Measurements from ENCODE around the gene LTBR. TPM values are rescaled to one million over a fixed set of nuclear protein-coding genes. Genes with fewer than 3 reads are reported as not detected.

LTBR gene
- total and polyA plus RNA-seq, 2 donors (not counting 1 experiment from before 2014, with no cell fraction given): 1.1 TPM; not detected in 1

DNA sequence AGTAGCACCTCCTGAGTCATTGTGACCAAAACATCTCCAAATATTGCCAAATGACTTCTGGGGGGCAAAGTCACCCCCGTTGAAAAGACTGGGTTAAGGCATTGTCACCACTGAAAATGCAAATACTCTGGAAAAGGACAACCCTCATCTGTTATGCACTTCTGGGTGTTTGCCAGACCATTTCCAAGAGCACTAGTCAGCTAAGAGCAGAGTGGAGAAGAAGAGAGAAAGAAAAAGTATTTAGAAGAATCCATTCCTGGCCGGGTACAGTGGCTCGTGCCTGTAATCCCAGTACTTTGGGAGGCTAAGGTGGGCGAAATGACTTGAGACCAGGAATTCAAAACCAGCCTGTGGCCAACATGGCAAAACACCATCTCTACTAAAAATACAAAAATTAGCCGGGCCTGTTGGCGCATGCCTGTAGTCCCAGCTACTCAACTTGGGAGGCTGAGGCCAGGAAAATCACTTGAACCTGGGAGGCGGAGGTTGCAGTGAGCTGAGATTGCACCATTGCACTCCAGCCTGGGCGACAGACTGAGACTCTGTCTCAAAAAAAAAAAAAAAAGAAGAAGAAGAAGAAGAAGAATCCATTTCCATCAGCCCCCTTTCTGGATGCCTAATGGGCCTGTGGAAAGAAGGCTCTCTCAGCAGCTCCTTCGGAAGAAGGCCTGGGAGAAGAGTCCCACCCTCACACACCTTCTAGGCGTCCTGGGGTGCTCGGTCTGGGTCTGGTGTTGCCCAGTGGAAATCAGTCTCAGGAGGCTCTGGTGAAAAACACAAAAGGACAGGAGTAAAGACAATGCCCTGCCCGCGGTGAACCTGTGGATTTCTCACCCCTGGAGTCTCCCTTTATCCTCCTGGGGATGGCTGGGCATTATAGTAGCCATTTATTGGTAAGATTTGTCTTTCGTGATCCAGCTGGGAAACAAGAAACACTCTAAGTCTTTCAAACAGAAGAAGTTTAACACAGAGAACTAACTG is 3.5 kb upstream of the LTBR start:
- Mint-ChIP-seq H3K9me3 (ENCODE audit: insufficient read depth) (no peaks in the 10 kb centered on the region), H3K4me3 (no peak overlapping the region), H3K27ac (no peak overlapping the region), H3K27me3 (peaks cover 62% of the 10 kb centered on the region), H3K4me1 (peaks cover 6% of the 10 kb centered on the region)
- Histone ChIP-seq H4K20me1 (ENCODE audit: control insufficient read depth, insufficient read depth, low read length, poor library complexity, severe bottlenecking) (no peaks in the 10 kb centered on the region), H3K79me2 (ENCODE audit: control insufficient read depth, insufficient read depth, low read length) (no peaks in the 10 kb centered on the region), H3K36me3 (replicated peaks in 1 of 2; ENCODE audit: control extremely low read depth in 1 of 2, control insufficient read depth in 1 of 2, extremely low read depth in 1 of 2, insufficient read depth in 2 of 2, low read length in 1 of 2) (no peaks in the 10 kb centered on the region), H3K27me3 (replicated peaks in 1 of 4; ENCODE audit: control extremely low read depth in 1 of 4, control insufficient read depth in 3 of 4, insufficient read depth in 4 of 4, low read length in 3 of 4) (peaks cover 0 to 68% (median 32%) of the 10 kb centered on the region in 4 experiments), H3K4me3 (ENCODE audit: control extremely low read depth in 1 of 5, extremely low read depth in 1 of 5, insufficient read depth in 1 of 5, low read depth in 2 of 5, low read length in 4 of 5) (no peak overlapping the region), H3K4me1 (ENCODE audit: control insufficient read depth in 2 of 2, insufficient read depth in 2 of 2, low read length in 2 of 2) (peaks cover 10 to 17% of the 10 kb centered on the region in 2 donors), H3K9me3 (ENCODE audit: control extremely low read depth in 1 of 3, control insufficient read depth in 2 of 3, insufficient read depth in 1 of 3, low read length in 2 of 3) (peaks cover 0 to 15% (median 0%) of the 10 kb centered on the region in 3 donors), H2AFZ (ENCODE audit: insufficient read depth, low read depth, low read length, poor library complexity, severe bottlenecking) (no peak overlapping the region), H3K27ac (ENCODE audit: low read length in 2 of 2) (no peak overlapping the region), H3K4me2 (replicated peaks; ENCODE audit: low read depth, low read length, poor library complexity, severe bottlenecking) (no peak overlapping the region), H3K9ac (ENCODE audit: low read length) (no peak overlapping the region)
- WGBS (ENCODE audit: insufficient coverage): 89% methylated on average over 6 of the region's 14 CpGs
- no peak for ATAC-seq (ENCODE audit: low read depth)
- no peak for DNase-seq
- POLR2A ChIA-PET: no interaction called here
- intact Hi-C loops (cut with micrococcal nuclease): no loop called here
- CTCF ChIA-PET: interaction anchor here (0.6 to 1.5 kb wide), 2 partner anchors 13 to 75 kb away, joined by 3 read pairs; no protein-coding TSS in a partner anchor
- TF ChIP-seq, protein P1, sequence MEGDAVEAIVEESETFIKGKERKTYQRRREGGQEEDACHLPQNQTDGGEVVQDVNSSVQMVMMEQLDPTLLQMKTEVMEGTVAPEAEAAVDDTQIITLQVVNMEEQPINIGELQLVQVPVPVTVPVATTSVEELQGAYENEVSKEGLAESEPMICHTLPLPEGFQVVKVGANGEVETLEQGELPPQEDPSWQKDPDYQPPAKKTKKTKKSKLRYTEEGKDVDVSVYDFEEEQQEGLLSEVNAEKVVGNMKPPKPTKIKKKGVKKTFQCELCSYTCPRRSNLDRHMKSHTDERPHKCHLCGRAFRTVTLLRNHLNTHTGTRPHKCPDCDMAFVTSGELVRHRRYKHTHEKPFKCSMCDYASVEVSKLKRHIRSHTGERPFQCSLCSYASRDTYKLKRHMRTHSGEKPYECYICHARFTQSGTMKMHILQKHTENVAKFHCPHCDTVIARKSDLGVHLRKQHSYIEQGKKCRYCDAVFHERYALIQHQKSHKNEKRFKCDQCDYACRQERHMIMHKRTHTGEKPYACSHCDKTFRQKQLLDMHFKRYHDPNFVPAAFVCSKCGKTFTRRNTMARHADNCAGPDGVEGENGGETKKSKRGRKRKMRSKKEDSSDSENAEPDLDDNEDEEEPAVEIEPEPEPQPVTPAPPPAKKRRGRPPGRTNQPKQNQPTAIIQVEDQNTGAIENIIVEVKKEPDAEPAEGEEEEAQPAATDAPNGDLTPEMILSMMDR (IDR thresholded peaks at IDR 0.05): no peak
- TF ChIP-seq EZH2 (IDR thresholded peaks at IDR 0.05; ENCODE audit: borderline replicate concordance, insufficient read depth, low read depth, low read length, poor library complexity, severe bottlenecking): no peak

DNA sequence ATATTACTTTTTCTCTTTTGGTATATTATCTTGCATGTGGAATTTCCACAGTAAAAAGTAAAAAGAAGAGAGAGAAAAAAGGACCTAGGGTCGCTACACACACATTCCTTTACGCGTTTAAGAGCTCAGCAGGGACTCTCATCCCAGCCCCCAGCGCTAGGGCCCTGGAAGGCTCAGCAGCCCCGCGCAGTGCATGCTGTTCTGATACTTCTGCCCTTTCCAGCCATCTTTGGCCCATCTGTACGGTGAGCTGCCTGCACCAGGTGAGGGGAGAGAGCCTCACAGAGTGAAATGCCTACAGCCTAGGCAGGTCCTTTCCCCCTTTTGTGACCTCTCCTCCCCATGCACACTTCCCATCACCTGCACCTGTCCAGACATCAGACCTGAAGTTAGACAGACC is 1.6 kb upstream of the LTBR start:
- peak overlapping the region; percentile 68 for H3K4me3 Mint-ChIP-seq
- CTCF ChIA-PET: no interaction called here

More for the DNA sequence above, 1.6 kb upstream of the LTBR start:
- Histone ChIP-seq H3K27ac (ENCODE audit: low read length in 2 of 2) (no peak overlapping the region), H3K79me2 (ENCODE audit: control insufficient read depth, insufficient read depth, low read length) (no peaks in the 10 kb centered on the region), H2AFZ (ENCODE audit: insufficient read depth, low read depth, low read length, poor library complexity, severe bottlenecking) (no peak overlapping the region), H3K4me3 (ENCODE audit: control extremely low read depth in 1 of 5, extremely low read depth in 1 of 5, insufficient read depth in 1 of 5, low read depth in 2 of 5, low read length in 4 of 5) (no peak overlapping the region), H3K4me2 (replicated peaks; ENCODE audit: low read depth, low read length, poor library complexity, severe bottlenecking) (no peak overlapping the region), H3K27me3 (replicated peaks in 1 of 4; ENCODE audit: control extremely low read depth in 1 of 4, control insufficient read depth in 3 of 4, insufficient read depth in 4 of 4, low read length in 3 of 4) (peaks cover 0 to 52% (median 20%) of the 10 kb centered on the region in 4 experiments), H3K4me1 (ENCODE audit: control insufficient read depth in 2 of 2, insufficient read depth in 2 of 2, low read length in 2 of 2) (peaks cover 10 to 17% of the 10 kb centered on the region in 2 donors), H3K9me3 (ENCODE audit: control extremely low read depth in 1 of 3, control insufficient read depth in 2 of 3, insufficient read depth in 1 of 3, low read length in 2 of 3) (peaks cover 0 to 12% (median 0%) of the 10 kb centered on the region in 3 donors), H3K36me3 (replicated peaks in 1 of 2; ENCODE audit: control extremely low read depth in 1 of 2, control insufficient read depth in 1 of 2, extremely low read depth in 1 of 2, insufficient read depth in 2 of 2, low read length in 1 of 2) (no peaks in the 10 kb centered on the region), H4K20me1 (ENCODE audit: control insufficient read depth, insufficient read depth, low read length, poor library complexity, severe bottlenecking) (no peaks in the 10 kb centered on the region), H3K9ac (ENCODE audit: low read length) (no peak overlapping the region)
- H3K27me3 Mint-ChIP-seq: peaks cover 56% of the 10 kb centered on the region
- intact Hi-C loops (cut with micrococcal nuclease): no loop called here
- ATAC-seq (ENCODE audit: low read depth): no peak
- POLR2A ChIA-PET: no interaction called here
- H3K27ac Mint-ChIP-seq: no peak overlapping the region
- WGBS (ENCODE audit: insufficient coverage): 90% methylated on average over 5 of the region's 7 CpGs
- H3K9me3 Mint-ChIP-seq (ENCODE audit: insufficient read depth): no peaks in the 10 kb centered on the region
- no peak for TF ChIP-seq EZH2 (IDR thresholded peaks at IDR 0.05; ENCODE audit: borderline replicate concordance, insufficient read depth, low read depth, low read length, poor library complexity, severe bottlenecking)
- TF ChIP-seq, protein P1 (IDR thresholded peaks at IDR 0.05): no peak
- H3K4me1 Mint-ChIP-seq: peaks cover 6% of the 10 kb centered on the region
- DNase-seq: no peak
